Loucy (cell line): ENCODE results near the gene C17orf107.

Source experiments
- EZH2phosphoT487 ChIP-seq: fragments of 200-600 bp; IDR thresholded peaks from 2 replicates; pipeline ENCODE4 v1.6.1; 2018; ENCODE audit warnings: antibody characterized with exemption, mild to moderate bottlenecking, moderate library complexity, borderline replicate concordance
- TF ChIP-seq, protein P1 (sequence below): fragments of 200-600 bp; sonication (generic); conservative IDR thresholded peaks from 2 replicates; pipeline ENCODE4 v1.5.1; 2014; ENCODE audit warnings: mild to moderate bottlenecking, antibody characterized with exemption, low read length

DNA sequence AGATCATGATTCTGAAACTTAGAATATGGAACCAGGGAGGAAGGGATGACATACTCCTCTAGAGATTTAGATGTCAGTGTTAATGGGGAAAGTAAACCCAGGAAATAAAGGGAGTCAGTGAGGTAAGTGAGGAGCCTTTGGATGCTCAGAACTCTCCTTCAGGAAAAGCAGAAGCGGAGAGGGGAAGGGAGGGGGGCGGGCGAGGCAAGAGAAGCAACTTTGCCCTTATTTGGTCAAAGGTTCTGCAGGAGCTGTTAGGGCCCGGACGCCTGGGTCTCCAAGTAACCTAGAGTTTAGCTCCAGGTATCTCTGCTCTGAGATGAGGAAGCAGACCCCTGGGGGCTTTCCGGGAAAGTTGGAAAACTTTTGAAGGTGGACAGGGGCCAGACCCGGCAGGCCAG, 47.7 kb downstream of the C17orf107 start:
- TF ChIP-seq, protein P1, sequence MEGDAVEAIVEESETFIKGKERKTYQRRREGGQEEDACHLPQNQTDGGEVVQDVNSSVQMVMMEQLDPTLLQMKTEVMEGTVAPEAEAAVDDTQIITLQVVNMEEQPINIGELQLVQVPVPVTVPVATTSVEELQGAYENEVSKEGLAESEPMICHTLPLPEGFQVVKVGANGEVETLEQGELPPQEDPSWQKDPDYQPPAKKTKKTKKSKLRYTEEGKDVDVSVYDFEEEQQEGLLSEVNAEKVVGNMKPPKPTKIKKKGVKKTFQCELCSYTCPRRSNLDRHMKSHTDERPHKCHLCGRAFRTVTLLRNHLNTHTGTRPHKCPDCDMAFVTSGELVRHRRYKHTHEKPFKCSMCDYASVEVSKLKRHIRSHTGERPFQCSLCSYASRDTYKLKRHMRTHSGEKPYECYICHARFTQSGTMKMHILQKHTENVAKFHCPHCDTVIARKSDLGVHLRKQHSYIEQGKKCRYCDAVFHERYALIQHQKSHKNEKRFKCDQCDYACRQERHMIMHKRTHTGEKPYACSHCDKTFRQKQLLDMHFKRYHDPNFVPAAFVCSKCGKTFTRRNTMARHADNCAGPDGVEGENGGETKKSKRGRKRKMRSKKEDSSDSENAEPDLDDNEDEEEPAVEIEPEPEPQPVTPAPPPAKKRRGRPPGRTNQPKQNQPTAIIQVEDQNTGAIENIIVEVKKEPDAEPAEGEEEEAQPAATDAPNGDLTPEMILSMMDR, result no peak
- TF ChIP-seq EZH2phosphoT487, result no peak
